HK-2 (cell line): Measurements from ENCODE around the gene SUV39H1.
"Not testable (repeated sequence)": the region's sequence is repeated elsewhere in the genome, so short reads cannot be mapped to it uniquely, and the experiment has no call there.

Source experiments
- DNase-seq: peaks from one replicate; pipeline ENCODE4 v3.0.0-alpha.2; 2018; ENCODE audit not compliant: unreplicated experiment

Gene SUV39H1

GRCh38 chrX:48696301-48696908 is at the start of gene SUV39H1:
SUV39H1 (plus strand) TSS chrX:48696734; CDS start chrX:48696785, 51 bp downstream.
- peak; percentile 81 for DNase-seq

- peak; percentile 4 for DNase-seq
Observed at GRCh38 chrX:48648336-48648751, 48.2 kb upstream of the SUV39H1 start.

GRCh38 chrX:48649102-48649501 is 47.4 kb upstream of the SUV39H1 start:
- DNase-seq, result no peak

- DNase-seq, result not testable (repeated sequence)
Observed at GRCh38 chrX:48652055-48652579, 44.4 kb upstream of the SUV39H1 start.

GRCh38 chrX:48654746-48655145 is 41.8 kb upstream of the SUV39H1 start:
- not testable (repeated sequence) for DNase-seq

- not testable (repeated sequence) for DNase-seq
Observed at GRCh38 chrX:48659686-48660085, 36.8 kb upstream of the SUV39H1 start.

- no peak for DNase-seq
Observed at GRCh38 chrX:48663241-48663640, 33.3 kb upstream of the SUV39H1 start.

- no peak for DNase-seq
Observed at GRCh38 chrX:48664156-48664555, 32.4 kb upstream of the SUV39H1 start.

- no peak for DNase-seq
Observed at GRCh38 chrX:48665991-48666390, 30.5 kb upstream of the SUV39H1 start.

GRCh38 chrX:48666649-48667048 is 29.9 kb upstream of the SUV39H1 start:
- no peak for DNase-seq

GRCh38 chrX:48667509-48667908 is 29.0 kb upstream of the SUV39H1 start:
- no peak for DNase-seq

GRCh38 chrX:48668187-48668586 is 28.3 kb upstream of the SUV39H1 start:
- not testable (repeated sequence) for DNase-seq

- peak; percentile 94 for DNase-seq
Observed at GRCh38 chrX:48676106-48676892, 20.2 kb upstream of the SUV39H1 start.

GRCh38 chrX:48676893-48677270 is 19.7 kb upstream of the SUV39H1 start:
- DNase-seq, result peak; percentile 27

- DNase-seq, result no peak
Observed at GRCh38 chrX:48677516-48677915, 19.0 kb upstream of the SUV39H1 start.

- not testable (repeated sequence) for DNase-seq
Observed at GRCh38 chrX:48680467-48680866, 16.1 kb upstream of the SUV39H1 start.

- DNase-seq, result not testable (repeated sequence)
Observed at GRCh38 chrX:48680925-48681324, 15.6 kb upstream of the SUV39H1 start.

GRCh38 chrX:48681539-48682183 is 14.9 kb upstream of the SUV39H1 start:
- DNase-seq, result no peak

GRCh38 chrX:48682795-48683194 is 13.7 kb upstream of the SUV39H1 start:
- DNase-seq, result not testable (repeated sequence)

- no peak for DNase-seq
Observed at GRCh38 chrX:48683411-48683982, 13.0 kb upstream of the SUV39H1 start, which contains the start of gene WAS. WAS (plus strand) TSS chrX:48683799; CDS start chrX:48683854, 55 bp downstream.

- DNase-seq, result no peak
Observed at GRCh38 chrX:48684134-48684533, 12.4 kb upstream of the SUV39H1 start.

- DNase-seq, result no peak
Observed at GRCh38 chrX:48685416-48685815, 11.1 kb upstream of the SUV39H1 start.
